Activated CD8-positive, alpha-beta memory T cell treated with anti-CD3 and anti-CD28 coated beads, Interleukin-2, amount 50 U/mL, for 1 hour (primary cell): ENCODE data around the gene RSPH9.
A peak's percentile ranks its signal among the peaks of the same experiment; 100 is the strongest.
"Not testable (repeated sequence)": the region's sequence is repeated elsewhere in the genome, so short reads cannot be mapped to it uniquely, and the experiment has no call there.

Experiments
- DNase-seq: peaks from one replicate; pipeline ENCODE4 v3.0.0-alpha.2; 2020; ENCODE audit errors: extremely low read depth

The RSPH9 gene

GRCh38 chr6:43687079-43687436, 42.2 kb downstream of the RSPH9 start:
- DNase-seq, result no peak

GRCh38 chr6:43687437-43688347, 42.9 kb downstream of the RSPH9 start, which contains the start of gene MRPS18A:
Gene MRPS18A (minus strand): TSS chr6:43687791. CDS start chr6:43687779, 12 bp downstream.
- DNase-seq, result peak; percentile 40

- DNase-seq, result no peak
Observed at GRCh38 chr6:43689421-43689820, 44.6 kb downstream of the RSPH9 start.

- DNase-seq, result no peak
Observed at GRCh38 chr6:43695215-43695966, 50.6 kb downstream of the RSPH9 start.

GRCh38 chr6:43695967-43696291, 51.1 kb downstream of the RSPH9 start:
- no peak for DNase-seq

- no peak for DNase-seq
Observed at GRCh38 chr6:43697421-43697820, 52.6 kb downstream of the RSPH9 start.

GRCh38 chr6:43698584-43699349, 53.9 kb downstream of the RSPH9 start:
- DNase-seq, result no peak

GRCh38 chr6:43699564-43700186, 54.8 kb downstream of the RSPH9 start:
- no peak for DNase-seq

- not testable (repeated sequence) for DNase-seq
Observed at GRCh38 chr6:43700939-43701560, 56.2 kb downstream of the RSPH9 start.

- no peak for DNase-seq
Observed at GRCh38 chr6:43702171-43702533, 57.3 kb downstream of the RSPH9 start.

GRCh38 chr6:43702534-43703440, 58.0 kb downstream of the RSPH9 start:
- DNase-seq, result no peak

GRCh38 chr6:43703512-43704429, 58.9 kb downstream of the RSPH9 start:
- DNase-seq, result no peak

- DNase-seq, result no peak
Observed at GRCh38 chr6:43705996-43706395, 61.2 kb downstream of the RSPH9 start.

GRCh38 chr6:43706788-43707187, 62.0 kb downstream of the RSPH9 start:
- DNase-seq, result no peak

- no peak for DNase-seq
Observed at GRCh38 chr6:43707269-43707668, 62.4 kb downstream of the RSPH9 start.

GRCh38 chr6:43707767-43708166, 62.9 kb downstream of the RSPH9 start:
- DNase-seq, result no peak

- no peak for DNase-seq
Observed at GRCh38 chr6:43708860-43709653, 64.2 kb downstream of the RSPH9 start.

GRCh38 chr6:43709654-43710303, 64.9 kb downstream of the RSPH9 start:
- DNase-seq, result no peak
